DMS53 treated with DMSO at 0.1 percent for 48 hours (cell line): ENCODE results near the gene USP32.
A peak's percentile ranks its signal among the peaks of the same experiment; 100 is the strongest.
"Not testable (repeated sequence)": the region's sequence is repeated elsewhere in the genome, so short reads cannot be mapped to it uniquely, and the experiment has no call there.

Experiments used
- DNase-seq: peaks from one replicate; lab custom pipeline; 2025; ENCODE audit not compliant: unreplicated experiment; lab: John Stamatoyannopoulos, UW

Gene USP32

GRCh38 chr17:60392042-60392844 is at the start of gene USP32:
TSS of gene USP32 (minus strand) at chr17:60392133. CDS start at chr17:60391939, 194 bp downstream.
- DNase-seq: peak; percentile 87

DNA sequence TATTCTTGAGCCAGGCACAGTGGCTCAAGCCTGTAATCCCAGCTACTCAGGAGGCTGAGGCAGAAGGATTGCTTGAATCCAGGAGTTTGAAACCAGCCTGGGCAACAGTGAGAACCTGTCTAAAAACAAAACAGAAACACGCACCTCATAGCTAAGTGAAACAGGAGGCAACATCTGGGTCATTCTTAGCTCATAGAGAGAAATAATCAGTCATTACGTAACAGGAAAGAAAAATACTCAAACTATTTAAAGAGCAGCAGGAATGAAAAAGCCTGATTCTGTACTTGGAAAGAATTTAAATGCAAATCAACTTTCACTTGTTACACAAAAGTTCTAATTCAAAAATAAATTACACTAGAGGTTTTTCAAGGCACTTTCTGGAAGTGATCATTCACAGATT is 47.6 kb upstream of the USP32 start:
- DNase-seq: no peak

DNA sequence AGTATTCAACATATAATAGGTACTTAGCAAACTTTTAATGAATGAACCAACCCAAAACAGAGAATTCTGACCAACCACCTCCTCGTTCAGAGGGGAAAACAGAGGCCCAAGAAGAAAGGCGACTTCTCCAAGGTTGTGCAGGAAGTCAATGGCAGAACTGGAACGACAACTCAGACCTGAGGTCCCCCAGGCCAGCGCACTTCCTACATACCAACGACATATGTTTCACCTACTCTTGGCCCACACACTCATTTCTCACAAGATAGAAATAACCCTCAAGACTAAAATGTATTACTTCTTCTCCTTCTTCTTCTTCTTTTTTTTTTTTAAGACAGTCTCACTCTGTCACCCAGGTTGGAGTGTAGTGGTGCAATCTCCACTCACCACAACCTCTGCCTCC is 44.7 kb upstream of the USP32 start:
- no peak for DNase-seq

GRCh38 chr17:60435244-60436167 is 43.6 kb upstream of the USP32 start:
- DNase-seq: peak; percentile 53

GRCh38 chr17:60433021-60433997 is 41.4 kb upstream of the USP32 start:
- not testable (repeated sequence) for DNase-seq

DNA sequence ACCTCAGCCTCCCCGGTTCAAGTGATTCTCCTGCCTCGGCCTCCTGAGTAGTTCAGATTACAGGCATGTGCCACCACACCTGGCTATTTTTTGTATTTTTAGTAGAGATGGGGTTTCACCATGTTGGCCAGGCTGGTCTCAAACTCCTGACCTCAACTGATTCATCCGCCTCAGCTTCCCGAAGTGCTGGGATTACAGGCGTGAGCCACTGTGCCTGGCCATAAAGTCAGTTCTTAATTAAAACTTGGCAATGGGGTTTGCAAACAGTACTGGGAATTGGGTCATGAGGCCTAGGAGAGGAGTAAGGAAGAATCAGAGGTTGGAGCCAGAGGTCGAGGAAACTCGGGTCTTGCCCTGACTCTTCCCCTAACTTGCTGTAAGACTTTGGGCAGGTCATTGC is 38.6 kb upstream of the USP32 start:
- not testable (repeated sequence) for DNase-seq

GRCh38 chr17:60428491-60428890 is 36.6 kb upstream of the USP32 start:
- DNase-seq: not testable (repeated sequence)

DNA sequence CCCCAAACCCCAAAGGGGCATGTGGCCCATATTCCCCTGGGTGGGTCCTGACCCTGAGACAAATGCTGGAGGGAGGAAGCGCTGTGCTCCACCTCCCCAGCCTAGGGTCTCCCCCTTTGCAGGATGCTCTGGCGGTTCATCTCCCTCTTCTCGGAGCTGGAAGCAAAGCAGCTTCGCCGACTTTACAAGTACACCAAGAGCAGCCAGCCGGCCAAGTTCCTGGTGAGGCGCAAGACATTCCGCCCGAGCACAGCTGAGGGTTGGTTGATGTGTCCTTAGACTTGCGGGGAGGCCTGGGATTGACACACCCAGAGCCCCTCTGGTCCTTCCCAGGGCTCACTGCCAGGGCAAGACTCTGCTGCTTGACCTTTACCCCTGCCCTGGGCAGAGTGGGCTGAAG is 34.7 kb upstream of the USP32 start:
- DNase-seq: no peak

DNA sequence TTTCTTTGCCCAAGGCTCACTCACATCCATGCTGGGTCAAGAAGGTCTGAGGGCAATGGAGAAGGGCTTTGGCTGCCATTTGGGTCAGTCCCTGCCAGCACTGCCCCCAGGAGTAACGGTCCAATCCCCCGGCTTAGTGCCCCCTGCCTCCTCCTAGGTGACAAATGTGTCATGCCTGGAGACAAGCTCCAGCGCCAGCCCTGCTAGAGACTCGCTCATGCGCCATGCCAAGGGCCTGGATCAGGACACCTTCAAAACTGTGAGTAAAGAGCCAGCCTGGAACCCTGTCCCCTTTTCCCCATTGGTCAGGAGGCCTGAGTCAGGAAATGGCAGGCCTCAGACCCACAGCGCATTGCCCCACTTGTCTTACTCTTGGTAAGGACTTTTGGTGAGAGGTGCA is 33.7 kb upstream of the USP32 start:
- DNase-seq: no peak

GRCh38 chr17:60423865-60424264 is 31.9 kb upstream of the USP32 start:
- no peak for DNase-seq

DNA sequence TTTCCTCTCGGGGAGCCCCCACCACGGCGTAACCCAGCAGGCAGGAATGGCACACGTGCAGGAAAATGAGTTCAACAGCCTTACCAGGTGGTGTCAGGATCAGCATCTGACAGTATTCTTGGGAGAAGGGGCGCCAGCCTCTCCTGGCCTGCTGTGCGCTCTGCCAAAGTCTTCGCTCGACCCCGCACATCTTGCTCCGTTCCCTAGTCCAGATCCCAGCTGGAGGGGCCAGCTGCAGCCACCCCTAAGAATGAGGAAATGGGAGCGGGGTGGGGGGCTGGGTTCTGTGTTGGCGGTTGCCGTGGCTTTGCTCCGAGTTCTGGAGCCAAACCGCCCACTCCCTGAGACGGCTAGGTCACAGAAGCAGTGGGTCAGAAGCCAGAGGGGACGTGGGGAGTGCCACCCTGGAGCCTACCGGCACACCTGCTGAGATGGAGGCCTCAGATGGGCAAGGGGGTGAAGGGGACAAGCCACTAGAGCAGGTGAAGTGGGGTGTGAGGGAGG is 30.3 kb upstream of the USP32 start, which contains the start of gene CHCT1:
CHCT1 (plus strand) TSS at position 328 of the 504 bp plus-strand sequence; CDS start at position 432, 104 bp downstream.
- DNase-seq: no peak

DNA sequence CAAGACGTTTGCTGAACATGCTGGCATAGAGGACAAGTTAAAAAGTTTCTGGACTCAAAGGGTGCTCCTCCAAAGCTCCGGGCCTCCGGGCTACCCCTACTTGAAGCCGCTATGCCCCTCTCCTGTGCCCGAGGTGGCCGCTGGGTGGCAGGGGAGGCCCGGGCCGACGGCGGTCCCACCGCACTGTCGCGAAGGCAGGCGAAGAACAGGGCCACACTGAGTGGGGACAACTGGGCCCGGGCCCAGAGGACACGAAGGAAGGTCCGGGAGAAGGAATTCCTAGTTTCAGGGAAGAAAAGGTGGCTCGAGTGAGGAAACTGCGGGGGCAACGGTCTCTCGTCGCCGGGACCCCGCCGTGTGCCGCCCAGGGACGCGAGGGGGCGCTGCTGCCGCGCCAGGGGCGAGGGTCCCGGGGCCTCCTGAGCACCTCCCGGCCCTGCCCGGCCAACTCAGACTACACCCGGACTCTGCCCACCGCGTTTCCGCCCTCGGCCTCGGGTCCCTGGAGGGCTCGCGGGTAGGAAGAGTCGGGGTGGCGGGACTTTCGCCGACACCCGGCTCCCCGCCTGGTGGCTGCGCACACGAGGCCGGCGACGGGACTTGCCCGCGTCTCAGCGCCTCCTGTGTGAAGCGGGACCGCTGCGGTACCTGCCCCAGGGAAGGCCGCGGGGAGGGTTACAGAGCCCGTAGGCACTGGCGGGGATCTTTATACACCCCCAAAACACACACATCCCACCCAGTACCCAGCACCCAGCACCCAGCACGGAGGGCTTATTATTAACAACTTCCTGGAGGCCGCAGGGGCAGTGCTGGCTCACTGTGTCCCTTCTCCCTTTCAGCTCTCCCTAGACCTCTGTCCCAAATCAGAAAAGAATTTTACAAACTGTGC is 29.6 kb upstream of the USP32 start:
- DNase-seq: peak; percentile 40

DNA sequence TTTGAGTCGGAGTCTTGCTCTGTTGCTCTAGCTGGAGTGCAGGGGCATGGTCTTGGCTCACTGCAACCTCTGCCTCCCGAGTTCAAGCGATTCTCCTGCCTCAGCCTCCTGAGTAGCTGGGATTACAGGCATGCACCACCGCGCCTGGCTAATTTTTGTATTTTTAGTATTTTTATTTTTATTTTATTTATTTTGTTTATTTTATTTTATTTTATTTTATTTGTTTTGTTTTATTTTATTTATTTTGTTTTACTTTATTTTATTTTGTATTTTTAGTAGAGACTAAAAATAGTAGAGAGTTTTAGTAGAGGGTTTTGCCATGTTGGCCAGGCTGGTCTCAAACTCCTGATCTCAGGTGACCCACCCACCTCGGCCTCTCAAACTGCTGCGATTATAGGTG is 27.9 kb upstream of the USP32 start:
- not testable (repeated sequence) for DNase-seq

- not testable (repeated sequence) for DNase-seq
Measured at GRCh38 chr17:60419003-60419402, 27.1 kb upstream of the USP32 start.

GRCh38 chr17:60416368-60416925 is 24.5 kb upstream of the USP32 start:
- DNase-seq: no peak

DNA sequence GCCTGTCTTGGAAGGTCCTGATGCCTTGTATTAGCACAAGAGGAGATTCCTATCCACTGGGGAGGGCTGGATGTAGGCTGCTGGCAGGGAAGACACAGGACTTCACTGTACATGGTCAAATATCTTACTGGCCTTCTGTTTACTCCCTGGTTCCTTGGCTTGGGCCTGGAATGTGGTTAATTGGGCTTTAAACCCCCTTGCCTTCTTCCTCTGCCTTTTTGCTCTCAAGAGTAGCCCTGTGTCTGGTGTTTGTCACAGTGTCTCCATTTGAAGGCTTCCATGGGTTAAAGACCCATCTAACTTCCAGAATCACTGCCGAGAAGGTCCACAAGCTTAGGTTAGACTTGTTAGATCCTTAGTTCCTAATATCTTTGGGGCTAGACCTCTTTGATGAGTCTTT is 23.2 kb upstream of the USP32 start:
- DNase-seq: no peak

DNA sequence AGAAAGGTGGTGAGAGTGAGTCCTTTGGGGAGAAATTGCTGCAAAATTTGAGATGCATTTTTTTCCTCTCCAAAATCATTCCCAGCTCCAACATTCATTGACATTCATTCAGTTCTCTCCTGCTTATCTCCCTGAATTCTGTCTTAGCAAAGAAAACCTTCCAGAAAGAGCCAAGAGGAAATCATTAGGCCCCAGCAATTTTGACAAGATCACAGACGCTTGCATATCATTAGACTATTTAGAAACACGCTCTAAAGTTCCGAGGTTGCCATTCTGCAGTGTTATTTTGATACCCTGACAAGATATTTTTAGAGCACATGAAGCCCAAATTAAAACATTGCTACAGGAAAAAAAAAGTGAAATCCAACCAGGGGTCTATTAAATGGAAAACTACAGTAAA is 20.8 kb upstream of the USP32 start:
- no peak for DNase-seq

DNA sequence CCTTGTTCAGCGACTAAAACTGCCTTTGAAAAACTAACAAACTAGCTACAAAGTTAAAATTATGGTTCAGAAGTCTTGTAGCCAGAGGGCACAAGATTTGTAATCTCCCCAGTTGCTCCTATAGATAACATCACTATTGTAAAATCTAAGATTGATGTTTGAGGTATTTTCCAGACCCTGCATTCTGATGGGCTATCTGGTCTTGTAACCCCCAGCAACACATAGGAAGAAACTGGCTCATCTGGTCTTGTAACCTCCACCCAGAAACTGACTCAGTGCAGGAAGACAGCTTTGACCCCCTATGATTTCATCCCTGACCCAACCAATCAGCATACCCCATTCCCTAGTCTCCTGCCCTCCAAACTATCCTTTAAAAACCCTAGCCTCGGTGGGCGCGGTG is 18.1 kb upstream of the USP32 start:
- no peak for DNase-seq

- no peak for DNase-seq
Measured at GRCh38 chr17:60406887-60407286, 15.0 kb upstream of the USP32 start.
